Neutrophil (primary cell): ENCODE results near the gene RAD51.

Source experiments
- H3K27ac ChIP-seq: fragments of 200-600 bp; sonication (generic); 2 replicates; pipeline ENCODE4 v1.5.1; 2016; ENCODE audit warnings: mild to moderate bottlenecking, moderate library complexity
- H3K27me3 ChIP-seq: fragments of 200-600 bp; sonication (generic); 2 replicates; pipeline ENCODE4 v1.6.0; 2016; ENCODE audit warnings: mild to moderate bottlenecking
- H3K36me3 ChIP-seq: fragments of 200-600 bp; sonication (generic); 2 replicates; pipeline ENCODE4 v1.5.1; 2017
- H3K4me1 ChIP-seq, 2 experiments: fragments of 200-600 bp in 1 of 2; sonication (generic) in 1 of 2; 1 replicate in 1 of 2; 2 replicates in 1 of 2; pipeline versions ENCODE4 v1.5.1 to v1.6.1; 2013 to 2016; ENCODE audit warnings: low read depth in 1 of 2, low read length in 1 of 2, mild to moderate bottlenecking in 1 of 2, moderate library complexity in 1 of 2; ENCODE audit not compliant: control insufficient read depth in 1 of 2, insufficient read depth in 1 of 2
- H3K4me3 ChIP-seq, 2 experiments: fragments of 200-600 bp in 1 of 2; sonication (generic) in 1 of 2; 1 replicate in 1 of 2; 2 replicates in 1 of 2; pipeline ENCODE4 v1.5.1; 2013 to 2016; ENCODE audit warnings: low read depth in 1 of 2, low read length in 1 of 2, mild to moderate bottlenecking in 1 of 2, moderate library complexity in 1 of 2
- H3K9me3 ChIP-seq: fragments of 200-600 bp; sonication (generic); 2 replicates; pipeline ENCODE4 v1.5.1; 2016
- CTCF ChIP-seq: fragments of 200-600 bp; sonication (generic); IDR thresholded peaks from 2 replicates; pipeline ENCODE4 v1.5.1; 2016; ENCODE audit warnings: antibody characterized with exemption

Gene RAD51

GRCh38 chr15:40755812-40756208 lies 60.8 kb downstream of the RAD51 start:
- Histone ChIP-seq H3K4me1 (peaks cover 16% of the 10 kb centered on the region in 2 experiments), H3K27me3 (no peaks in the 10 kb centered on the region), H3K36me3 (peaks cover 8% of the 10 kb centered on the region), H3K4me3 (peak overlapping the region; percentile 68 to 82), H3K27ac (peak overlapping the region; percentile 52), H3K9me3 (no peaks in the 10 kb centered on the region)
- no peak for TF ChIP-seq CTCF

GRCh38 chr15:40756938-40757337 lies 62.0 kb downstream of the RAD51 start:
- Histone ChIP-seq H3K27ac (no peak overlapping the region), H3K4me1 (peaks cover 16% of the 10 kb centered on the region in 2 experiments), H3K9me3 (no peaks in the 10 kb centered on the region), H3K36me3 (no peaks in the 10 kb centered on the region), H3K27me3 (no peaks in the 10 kb centered on the region), H3K4me3 (no peak overlapping the region)
- TF ChIP-seq CTCF: no peak

- TF ChIP-seq CTCF: no peak
- no peak overlapping the region for H3K4me3 ChIP-seq
- H3K9me3 ChIP-seq: no peaks in the 10 kb centered on the region
These were observed 65.0 kb downstream of the RAD51 start for GRCh38 chr15:40759961-40760360.

GRCh38 chr15:40762919-40763800 lies 68.2 kb downstream of the RAD51 start:
- Histone ChIP-seq H3K4me1 (peaks cover 23 to 28% of the 10 kb centered on the region in 2 experiments), H3K27ac (peak overlapping the region; percentile 45), H3K9me3 (no peaks in the 10 kb centered on the region), H3K27me3 (no peaks in the 10 kb centered on the region), H3K4me3 (peak overlapping the region; percentile 80 to 90), H3K36me3 (peaks cover 15% of the 10 kb centered on the region)
- TF ChIP-seq CTCF: no peak

More at GRCh38 chr15:40759961-40760360, 65.0 kb downstream of the RAD51 start:
- H3K27me3 ChIP-seq: no peaks in the 10 kb centered on the region
- no peak overlapping the region for H3K27ac ChIP-seq
- H3K4me1 ChIP-seq: peaks cover 25 to 29% of the 10 kb centered on the region in 2 experiments
- H3K36me3 ChIP-seq: no peaks in the 10 kb centered on the region

GRCh38 chr15:40763801-40764628 lies 69.0 kb downstream of the RAD51 start, which contains the start of gene GCHFR:
Gene GCHFR (plus strand): TSS chr15:40764068. CDS start chr15:40764181, 113 bp downstream.
- H3K4me1 ChIP-seq: peaks cover 30 to 35% of the 10 kb centered on the region in 2 experiments
- H3K27ac ChIP-seq: peak within 1 kb of the TSS; percentile 45
- no peaks in the 10 kb centered on the region for H3K9me3 ChIP-seq
- no peaks in the 10 kb centered on the region for H3K27me3 ChIP-seq
- peaks cover 15% of the 10 kb centered on the region for H3K36me3 ChIP-seq
- peak within 1 kb of the TSS; percentile 80 to 90 for H3K4me3 ChIP-seq
- peak; percentile 67 for TF ChIP-seq CTCF
